GM18861 (cell line): ENCODE measurements around the gene PRDX6.
"Not testable (repeated sequence)": the region's sequence is repeated elsewhere in the genome, so short reads cannot be mapped to it uniquely, and the experiment has no call there.

Source experiments
- ATAC-seq: cut with Tn5 transposase; IDR thresholded peaks from one replicate; pipeline ENCODE4 v1.9.1; 2021; ENCODE audit not compliant: unreplicated experiment

PRDX6 gene

GRCh38 chr1:173495609-173496267 lies 18.6 kb downstream of the PRDX6 start:
- ATAC-seq, result no peak

GRCh38 chr1:173496757-173497320 lies 19.7 kb downstream of the PRDX6 start:
- no peak for ATAC-seq

GRCh38 chr1:173499729-173500128 lies 22.6 kb downstream of the PRDX6 start:
- ATAC-seq, result no peak

- ATAC-seq, result no peak
These were observed 25.0 kb downstream of the PRDX6 start for GRCh38 chr1:173502104-173502503.

GRCh38 chr1:173503391-173503790 lies 26.3 kb downstream of the PRDX6 start:
- no peak for ATAC-seq

GRCh38 chr1:173504268-173504667 lies 27.1 kb downstream of the PRDX6 start:
- ATAC-seq, result no peak

GRCh38 chr1:173505391-173505790 lies 28.3 kb downstream of the PRDX6 start:
- no peak for ATAC-seq

- ATAC-seq, result no peak
These were observed 29.3 kb downstream of the PRDX6 start for GRCh38 chr1:173506437-173506836.

- no peak for ATAC-seq
These were observed 30.2 kb downstream of the PRDX6 start for GRCh38 chr1:173507205-173507846.

GRCh38 chr1:173507847-173508209 lies 30.7 kb downstream of the PRDX6 start:
- ATAC-seq, result no peak

- no peak for ATAC-seq
These were observed 31.4 kb downstream of the PRDX6 start for GRCh38 chr1:173508541-173508940.

GRCh38 chr1:173509797-173510196 lies 32.7 kb downstream of the PRDX6 start:
- ATAC-seq, result no peak

GRCh38 chr1:173514503-173514902 lies 37.4 kb downstream of the PRDX6 start:
- ATAC-seq, result not testable (repeated sequence)

GRCh38 chr1:173520799-173521198 lies 43.7 kb downstream of the PRDX6 start:
- ATAC-seq, result no peak

GRCh38 chr1:173523329-173523728 lies 46.2 kb downstream of the PRDX6 start:
- no peak for ATAC-seq

- ATAC-seq, result no peak
These were observed 48.8 kb downstream of the PRDX6 start for GRCh38 chr1:173525926-173526325.

GRCh38 chr1:173527151-173527826 lies 50.2 kb downstream of the PRDX6 start:
- no peak for ATAC-seq

GRCh38 chr1:173529106-173529505 lies 52.0 kb downstream of the PRDX6 start:
- ATAC-seq, result no peak

- ATAC-seq, result no peak
These were observed 53.9 kb downstream of the PRDX6 start for GRCh38 chr1:173530795-173531693.

- ATAC-seq, result no peak
These were observed 55.1 kb downstream of the PRDX6 start for GRCh38 chr1:173532237-173532636.

GRCh38 chr1:173536223-173536622 lies 59.1 kb downstream of the PRDX6 start:
- ATAC-seq, result no peak
